GM21526 (cell line): ENCODE results near the gene CD99L2.
"Not testable (repeated sequence)": the region's sequence is repeated elsewhere in the genome, so short reads cannot be mapped to it uniquely, and the experiment has no call there.

Source experiments
- ATAC-seq: cut with Tn5 transposase; IDR thresholded peaks from one replicate; pipeline ENCODE4 v1.9.1; 2021; ENCODE audit warnings: moderate library complexity; ENCODE audit not compliant: unreplicated experiment, low FRiP score

The CD99L2 gene

GRCh38 chrX:150897421-150898320 is 797 bp downstream of the CD99L2 start:
- no peak for ATAC-seq

DNA sequence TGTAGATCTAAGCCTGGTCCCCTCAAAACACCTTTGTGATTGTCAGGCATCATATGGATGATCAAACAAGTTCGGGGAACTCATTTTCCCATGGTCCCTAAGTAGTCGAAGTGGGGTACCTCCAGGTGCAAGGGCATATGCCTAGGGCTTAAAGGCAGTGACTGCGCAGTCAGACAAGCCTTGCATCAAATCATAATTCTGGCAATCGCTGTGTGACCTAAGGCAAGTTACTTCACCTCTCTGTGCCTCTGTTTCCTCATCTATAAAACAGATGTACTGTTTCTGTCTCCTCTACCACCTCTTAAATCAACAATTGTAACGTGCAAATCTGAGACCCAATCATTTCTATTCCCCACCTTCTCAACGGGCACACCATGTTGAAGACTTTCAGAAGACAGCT is 1.8 kb downstream of the CD99L2 start:
- ATAC-seq: no peak

- ATAC-seq: no peak
Observed at GRCh38 chrX:150893936-150894335, 4.5 kb downstream of the CD99L2 start.

DNA sequence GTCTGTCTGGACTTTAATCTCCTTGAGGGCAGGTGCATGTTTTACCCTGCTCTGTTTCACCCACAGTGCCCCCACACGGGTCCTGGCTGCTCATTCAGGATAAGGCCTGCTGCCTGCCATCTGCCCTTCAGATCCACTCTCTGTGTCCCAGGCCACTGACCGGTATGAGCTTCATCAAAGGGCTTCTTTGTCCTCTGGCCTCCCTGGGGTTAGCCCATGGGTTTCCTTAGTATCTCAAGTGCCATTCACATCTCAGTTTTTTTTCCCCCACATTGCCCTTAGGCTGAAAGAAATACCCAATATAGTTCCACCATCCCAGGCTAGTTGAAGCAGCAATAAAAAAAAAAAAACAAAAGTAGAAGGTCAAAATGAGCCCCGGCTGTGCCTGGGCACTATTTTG is 9.3 kb downstream of the CD99L2 start:
- ATAC-seq: no peak

GRCh38 chrX:150887906-150888465 is 10.5 kb downstream of the CD99L2 start:
- no peak for ATAC-seq

GRCh38 chrX:150887268-150887667 is 11.2 kb downstream of the CD99L2 start:
- ATAC-seq: not testable (repeated sequence)

GRCh38 chrX:150886381-150886780 is 12.1 kb downstream of the CD99L2 start:
- ATAC-seq: no peak

DNA sequence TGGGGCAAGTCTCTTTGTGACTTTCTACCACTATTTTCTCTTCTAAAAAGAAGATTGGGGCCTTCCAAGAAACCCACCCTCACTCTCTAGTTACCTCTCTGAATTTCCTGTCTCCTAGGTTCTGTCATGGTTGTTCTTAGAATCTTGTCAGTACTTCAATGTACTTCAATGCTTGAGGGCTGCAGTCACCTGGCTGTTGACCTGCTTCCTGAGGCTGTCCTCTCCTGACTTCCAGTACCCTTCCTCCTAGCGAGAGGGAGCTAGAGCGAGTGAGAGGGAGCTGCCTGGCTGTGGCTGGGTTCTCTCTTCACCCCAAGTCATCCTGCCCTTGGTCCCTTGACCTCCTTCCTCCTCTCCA is 17.7 kb downstream of the CD99L2 start:
- ATAC-seq: no peak

GRCh38 chrX:150879855-150880807 is 18.3 kb downstream of the CD99L2 start:
- ATAC-seq: peak; percentile 78

DNA sequence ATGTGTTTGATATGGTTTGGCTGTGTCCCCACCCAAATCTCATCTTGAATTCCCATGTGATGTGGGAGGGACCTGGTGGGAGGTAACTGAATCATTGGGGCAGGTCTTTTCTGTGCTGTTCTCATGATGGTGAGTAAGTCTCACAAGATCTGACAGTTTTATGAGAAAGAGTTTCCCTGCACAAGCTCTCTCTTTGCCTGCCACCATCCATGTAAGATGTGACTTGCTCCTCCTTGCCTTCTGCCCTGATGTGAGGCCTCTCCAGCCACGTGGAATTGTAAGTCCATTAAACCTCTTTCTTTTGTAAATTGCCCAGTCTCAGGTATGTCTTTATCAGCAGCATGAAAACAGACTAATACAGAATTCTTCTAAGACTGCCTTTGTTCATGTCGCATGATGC is 22.8 kb downstream of the CD99L2 start:
- not testable (repeated sequence) for ATAC-seq

DNA sequence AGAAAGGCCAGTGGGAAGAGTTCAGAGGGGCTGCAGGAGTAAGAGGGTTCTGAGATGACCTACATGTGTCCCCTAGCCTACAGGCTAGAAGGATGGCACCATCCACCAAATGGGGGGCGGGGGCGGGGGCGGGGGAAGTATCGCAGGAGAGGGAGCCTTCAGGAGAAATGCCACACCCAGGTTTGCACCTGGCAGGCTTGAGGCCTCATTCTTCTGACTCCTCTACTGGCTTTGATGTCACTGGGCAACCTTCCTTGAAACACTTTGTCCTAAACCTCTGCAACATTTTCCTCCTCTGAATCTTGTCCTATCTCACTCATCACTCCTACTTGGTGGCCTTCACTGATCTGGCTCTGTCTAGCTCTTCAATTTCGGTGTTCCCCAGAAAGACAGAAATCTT is 24.0 kb downstream of the CD99L2 start:
- no peak for ATAC-seq

GRCh38 chrX:150873616-150874015 is 24.9 kb downstream of the CD99L2 start:
- peak; percentile 60 for ATAC-seq

GRCh38 chrX:150872773-150873336 is 25.6 kb downstream of the CD99L2 start:
- no peak for ATAC-seq

DNA sequence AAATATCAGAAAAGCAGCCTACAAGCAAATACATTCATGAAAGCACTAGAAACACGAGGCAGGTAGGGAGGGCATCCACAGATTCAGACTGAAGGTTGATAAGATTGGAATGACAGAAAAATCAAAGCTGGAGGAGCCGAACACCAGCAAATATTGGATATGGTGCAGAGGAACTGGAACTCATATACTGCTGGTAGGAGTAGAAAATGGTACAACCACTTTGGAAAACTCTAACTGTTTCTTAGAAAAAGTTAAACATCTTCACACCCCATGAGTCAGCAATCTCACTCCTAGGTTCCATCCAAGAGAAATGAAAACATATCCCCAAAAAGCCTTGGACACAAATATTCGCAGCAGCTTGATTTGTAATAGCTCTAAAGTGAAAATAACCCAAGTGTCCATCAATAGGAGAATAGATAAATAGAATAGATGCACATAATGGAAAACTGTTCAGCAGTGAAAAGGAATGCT is 27.1 kb downstream of the CD99L2 start:
- no peak for ATAC-seq

GRCh38 chrX:150870487-150871340 is 27.8 kb downstream of the CD99L2 start:
- no peak for ATAC-seq

GRCh38 chrX:150870029-150870428 is 28.4 kb downstream of the CD99L2 start:
- no peak for ATAC-seq

- no peak for ATAC-seq
Observed at GRCh38 chrX:150869450-150869849, 29.0 kb downstream of the CD99L2 start.

DNA sequence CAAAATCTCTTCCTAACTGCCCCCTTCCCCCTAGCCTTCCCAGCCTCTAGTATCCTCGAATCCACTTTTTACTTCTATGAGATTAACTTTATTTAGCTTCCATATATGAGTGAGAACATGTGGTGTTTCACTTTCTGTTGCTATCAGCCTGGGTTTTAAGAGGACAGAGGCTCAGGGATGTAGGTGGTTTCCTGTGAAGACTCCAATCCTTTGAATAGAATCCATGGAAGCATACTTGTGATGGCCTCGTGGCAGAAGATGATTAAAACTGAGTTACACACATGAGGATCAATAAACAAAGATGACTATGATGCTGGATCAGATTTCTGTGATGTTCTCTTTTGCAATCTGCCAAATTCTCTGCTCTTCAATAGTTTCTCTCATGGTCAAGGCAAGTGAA is 29.8 kb downstream of the CD99L2 start:
- peak; percentile 55 for ATAC-seq

DNA sequence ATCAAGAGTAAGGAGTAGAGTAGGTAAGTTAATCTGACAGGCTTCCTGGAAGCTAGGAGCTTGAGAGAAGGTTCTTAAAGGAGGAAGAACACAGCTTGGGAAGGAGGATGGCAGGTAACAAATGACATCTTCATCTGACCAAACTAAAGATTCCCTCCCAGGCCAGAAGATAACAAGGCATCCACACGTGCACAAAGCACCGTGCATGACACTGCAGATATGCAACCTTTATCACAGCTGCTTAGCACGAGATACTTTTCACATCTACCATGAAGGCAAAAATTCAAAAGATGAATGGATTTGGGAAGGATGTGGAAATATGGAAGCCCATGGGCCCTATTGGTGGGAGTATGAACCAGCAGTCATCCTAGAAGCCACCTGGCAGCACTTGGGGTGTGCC is 34.3 kb downstream of the CD99L2 start:
- no peak for ATAC-seq

- no peak for ATAC-seq
Observed at GRCh38 chrX:150863191-150863590, 35.3 kb downstream of the CD99L2 start.
